B cell (primary cell): ENCODE measurements around the gene C20orf144. TPM values are rescaled to one million over a fixed set of nuclear protein-coding genes. Genes with fewer than 3 reads are reported as not detected.

ENCODE experiments used
- ATAC-seq: fragments of 200-7000 bp; cut with Tn5 transposase; one replicate; pipeline ENCODE4 v1.10.0; 2021; ENCODE audit warnings: low read depth, mild to moderate bottlenecking, moderate number of reproducible peaks, moderate library complexity
- CTCF ChIA-PET: fragments of 350-600 bp; sonication (Branson Sonifier 250); formaldehyde crosslinking; loops from one replicate; lab custom pipeline; 2021; ENCODE audit warnings: antibody characterized with exemption, inconsistent platforms; lab: Charles Lee
- POLR2A ChIA-PET: fragments of 350-600 bp; sonication (Branson Sonifier 250); formaldehyde crosslinking; loops from one replicate; lab custom pipeline; 2021; ENCODE audit warnings: antibody characterized with exemption; lab: Charles Lee
- DNase-seq: peaks from one replicate; pipeline ENCODE4 v3.0.0; 2013
- H2AFZ ChIP-seq: 2 replicates; pipeline ENCODE4 v1.6.1; 2012; ENCODE audit warnings: mild to moderate bottlenecking, low read depth, low read length; ENCODE audit not compliant: insufficient read depth, poor library complexity, severe bottlenecking
- H3K27ac ChIP-seq, 2 donors: 1 replicate in 1 of 2; 2 replicates in 1 of 2; pipeline ENCODE4 v1.5.1; 2012 to 2013; ENCODE audit warnings: low read length in 2 of 2, mild to moderate bottlenecking in 2 of 2, moderate library complexity in 1 of 2
- H3K27me3 ChIP-seq, 4 experiments: fragments of 200-600 bp in 1 of 4; sonication (generic) in 1 of 4; replicated peaks in 1 of 4; 1 replicate in 2 of 4; 2 replicates in 2 of 4; pipeline versions ENCODE4 v1.6.1 to v1.7.0; 2013 to 2016; ENCODE audit warnings: low read length in 3 of 4, mild to moderate bottlenecking in 2 of 4, mixed read lengths in 1 of 4, moderate library complexity in 1 of 4; ENCODE audit not compliant: insufficient read depth in 4 of 4, control insufficient read depth in 3 of 4; ENCODE audit errors: control extremely low read depth in 1 of 4
- H3K36me3 ChIP-seq, 2 experiments: replicated peaks in 1 of 2; 1 replicate in 1 of 2; 2 replicates in 1 of 2; pipeline versions ENCODE4 v1.6.1 to v1.7.1; 2013; ENCODE audit warnings: low read length in 1 of 2; ENCODE audit not compliant: insufficient read depth in 2 of 2, control insufficient read depth in 1 of 2; ENCODE audit errors: control extremely low read depth in 1 of 2, extremely low read depth in 1 of 2
- H3K4me1 ChIP-seq, 2 donors: fragments of 200-600 bp in 1 of 2; sonication (generic) in 1 of 2; 1 replicate in 1 of 2; 2 replicates in 1 of 2; pipeline versions ENCODE4 v1.5.1 to v1.6.1; 2013 to 2017; ENCODE audit warnings: low read length in 2 of 2; ENCODE audit not compliant: control insufficient read depth in 2 of 2, insufficient read depth in 2 of 2
- H3K4me2 ChIP-seq: replicated peaks from 2 replicates; pipeline ENCODE3; 2012; ENCODE audit warnings: mild to moderate bottlenecking, low read depth, low read length; ENCODE audit not compliant: poor library complexity, severe bottlenecking
- H3K4me3 ChIP-seq, 5 experiments: fragments of 200-600 bp in 1 of 5; sonication (generic) in 1 of 5; 1 replicate in 3 of 5; 2 replicates in 2 of 5; pipeline versions ENCODE4 v1.5.1 to v1.7.0; 2011 to 2016; ENCODE audit warnings: low read length in 4 of 5, mild to moderate bottlenecking in 4 of 5, low read depth in 2 of 5, control low read depth in 1 of 5, moderate library complexity in 1 of 5; ENCODE audit not compliant: insufficient read depth in 1 of 5; ENCODE audit errors: control extremely low read depth in 1 of 5, extremely low read depth in 1 of 5
- H3K79me2 ChIP-seq: fragments of 200-600 bp; sonication (generic); one replicate; pipeline ENCODE4 v1.6.0; 2016; ENCODE audit warnings: low read length; ENCODE audit not compliant: control insufficient read depth, insufficient read depth
- H3K9ac ChIP-seq: fragments of 200-600 bp; sonication (generic); 2 replicates; pipeline ENCODE4 v1.6.1; 2017; ENCODE audit warnings: mild to moderate bottlenecking, low read length, moderate library complexity
- H3K9me3 ChIP-seq, 3 donors: one replicate each; pipeline versions ENCODE4 v1.6.1 to v1.7.1; 2013; ENCODE audit warnings: low read length in 2 of 3; ENCODE audit not compliant: control insufficient read depth in 2 of 3, insufficient read depth in 1 of 3; ENCODE audit errors: control extremely low read depth in 1 of 3
- H4K20me1 ChIP-seq: 2 replicates; pipeline ENCODE4 v1.6.0; 2012; ENCODE audit warnings: mild to moderate bottlenecking, low read length; ENCODE audit not compliant: insufficient read depth, control insufficient read depth, poor library complexity, severe bottlenecking
- H3K27ac Mint-ChIP-seq: one replicate; pipeline ENCODE4 v1.8.0; 2021; ENCODE audit warnings: mixed read lengths
- H3K27me3 Mint-ChIP-seq: one replicate; pipeline ENCODE4 v1.8.0; 2021; ENCODE audit warnings: mixed read lengths
- H3K4me1 Mint-ChIP-seq: one replicate; pipeline ENCODE4 v1.8.0; 2021; ENCODE audit warnings: mixed read lengths
- H3K4me3 Mint-ChIP-seq: one replicate; pipeline ENCODE4 v1.8.0; 2021; ENCODE audit warnings: mixed read lengths
- H3K9me3 Mint-ChIP-seq: one replicate; pipeline ENCODE4 v1.8.0; 2022; ENCODE audit warnings: mixed read lengths; ENCODE audit not compliant: insufficient read depth
- CTCF ChIP-seq: fragments of 200-600 bp; IDR thresholded peaks from one replicate; pipeline ENCODE4 v1.8.0; 2022; ENCODE audit warnings: antibody characterized with exemption, mild to moderate bottlenecking
- EZH2 ChIP-seq: IDR thresholded peaks from 2 replicates; pipeline ENCODE4 v1.6.1; 2012; ENCODE audit warnings: borderline replicate concordance, low read depth, mild to moderate bottlenecking, moderate library complexity, low read length; ENCODE audit not compliant: insufficient read depth, poor library complexity, severe bottlenecking
- WGBS: methylation state at CpG from one replicate; pipeline ENCODE4 v1.1.5; 2013; ENCODE audit warnings: missing lambda C conversion rate; ENCODE audit not compliant: insufficient coverage; 5-methylcytosine and 5-hydroxymethylcytosine counted together
- intact Hi-C: fragments of 100-400 bp; cut with micrococcal nuclease; formaldehyde crosslinking; loops from one replicate; pipeline ENCODE4 v1.10.0; 2022
- polyA plus RNA-seq: library from polyadenylated mRNA; depleted of rRNA; stranded (reverse); fragments of >200 nt; gene quantifications from 2 replicates; pipeline ENCODE4 v1.2.3, GENCODE V29; 2012
- total RNA-seq, 2 donors: library from RNA; stranded (reverse); fragments of 120-200 nt in 1 of 2; gene quantifications; 1 replicate in 1 of 2; 2 replicates in 1 of 2; pipeline versions ENCODE4 v1.2.3 to v1.2.4, GENCODE V29; 2013 to 2022

Gene C20orf144
- total and polyA plus RNA-seq, 2 donors (not counting 1 experiment from before 2014, with no cell fraction given), result 0.27 to 0.44 TPM

- DNase-seq (no peak), ATAC-seq (no peak)
- WGBS, result 100% methylated on average over 2 of the region's 3 CpGs
- Histone ChIP-seq H3K27me3 (no peaks in the 10 kb centered on the region), H3K27ac (no peak overlapping the region), H3K4me2 (no peak overlapping the region), H3K36me3 (no peaks in the 10 kb centered on the region), H3K4me3 (no peak overlapping the region), H4K20me1 (no peaks in the 10 kb centered on the region), H3K9ac (no peak overlapping the region), H3K4me1 (peaks cover 16 to 22% of the 10 kb centered on the region in 2 donors), H2AFZ (no peak overlapping the region), H3K9me3 (no peaks in the 10 kb centered on the region), H3K79me2 (no peaks in the 10 kb centered on the region)
- TF ChIP-seq EZH2 (no peak), CTCF (no peak)
- intact Hi-C loops, result no loop called here
- POLR2A ChIA-PET, result no interaction called here
- H3K27me3 Mint-ChIP-seq, result no peaks in the 10 kb centered on the region
- no peak overlapping the region for H3K4me3 Mint-ChIP-seq
- H3K4me1 Mint-ChIP-seq, result peaks cover 22% of the 10 kb centered on the region
- CTCF ChIA-PET, result interaction anchor here (0.8 to 1.8 kb wide), 3 partner anchors 20 to 231 kb away, joined by 3 to 5 read pairs (median 4); partner anchors contain the start of gene C20orf144
- no peak overlapping the region for H3K27ac Mint-ChIP-seq
- no peaks in the 10 kb centered on the region for H3K9me3 Mint-ChIP-seq
Observed at GRCh38 chr20:33687993-33688937, 26.1 kb downstream of the C20orf144 start.

- Histone ChIP-seq H3K9me3 (no peaks in the 10 kb centered on the region), H2AFZ (no peak overlapping the region), H3K4me3 (no peak overlapping the region), H3K9ac (no peak overlapping the region), H3K27ac (no peak overlapping the region), H3K4me1 (peaks cover 16 to 22% of the 10 kb centered on the region in 2 donors), H3K27me3 (no peaks in the 10 kb centered on the region), H3K4me2 (no peak overlapping the region), H4K20me1 (no peaks in the 10 kb centered on the region), H3K36me3 (no peaks in the 10 kb centered on the region), H3K79me2 (no peaks in the 10 kb centered on the region)
- 100% methylated on average over 1 of the region's 3 CpGs for whole genome bisulfite sequencing
- H3K27me3 Mint-ChIP-seq, result no peaks in the 10 kb centered on the region
- H3K4me1 Mint-ChIP-seq, result peaks cover 22% of the 10 kb centered on the region
- no peak overlapping the region for H3K27ac Mint-ChIP-seq
- ATAC-seq (no peak), DNase-seq (no peak)
- TF ChIP-seq EZH2 (no peak), CTCF (no peak)
- CTCF ChIA-PET, result interaction anchor here (0.5 to 1.2 kb wide), 3 partner anchors 21 to 232 kb away, joined by 3 read pairs; no protein-coding TSS in a partner anchor
- no peaks in the 10 kb centered on the region for H3K9me3 Mint-ChIP-seq
- H3K4me3 Mint-ChIP-seq, result no peak overlapping the region
- intact Hi-C loops, result no loop called here
- POLR2A ChIA-PET, result no interaction called here
Observed at GRCh38 chr20:33688938-33689424, 26.9 kb downstream of the C20orf144 start.
